DND-41 (cell line): ENCODE results near the gene ACER2.
"Not testable (repeated sequence)": the region's sequence is repeated elsewhere in the genome, so short reads cannot be mapped to it uniquely, and the experiment has no call there.

Source experiments
- ATAC-seq: fragments of 200-7000 bp; cut with Tn5 transposase; 3 replicates; pipeline ENCODE4 v1.9.1; 2021; ENCODE audit warnings: low read depth; ENCODE audit not compliant: insufficient read depth
- DNase-seq: peaks from one replicate; pipeline ENCODE4 v3.0.0-alpha.2; 2020
- H2AFZ ChIP-seq: 2 replicates; pipeline ENCODE4 v1.6.0; 2012; ENCODE audit warnings: low read depth, low read length
- H3K27ac ChIP-seq: 2 replicates; pipeline ENCODE4 v1.5.1; 2012; ENCODE audit warnings: low read length, inconsistent platforms
- H3K27me3 ChIP-seq: fragments of 200-600 bp; sonication (generic); 2 replicates; pipeline ENCODE4 v1.6.0; 2012; ENCODE audit warnings: low read length, mild to moderate bottlenecking, inconsistent platforms; ENCODE audit not compliant: insufficient read depth, poor library complexity
- H3K36me3 ChIP-seq: 2 replicates; pipeline ENCODE4 v1.5.1; 2012; ENCODE audit warnings: low read length, inconsistent platforms; ENCODE audit not compliant: insufficient read depth
- H3K4me1 ChIP-seq: 2 replicates; pipeline ENCODE4 v1.5.1; 2012; ENCODE audit warnings: mild to moderate bottlenecking, low read length; ENCODE audit not compliant: insufficient read depth
- H3K4me2 ChIP-seq: 2 replicates; pipeline ENCODE4 v1.6.0; 2012; ENCODE audit warnings: mild to moderate bottlenecking, moderate library complexity, low read length, inconsistent platforms; ENCODE audit not compliant: insufficient read depth
- H3K4me3 ChIP-seq, 2 experiments: fragments of 200-600 bp in 1 of 2; shearing (Covaris generic) in 1 of 2; 2 replicates each; pipeline ENCODE4 v1.5.1; 2012 to 2016; ENCODE audit warnings: inconsistent platforms in 2 of 2, low read length in 2 of 2, mild to moderate bottlenecking in 2 of 2, low read depth in 1 of 2, moderate library complexity in 1 of 2
- H3K79me2 ChIP-seq: 2 replicates; pipeline ENCODE4 v1.6.0; 2012; ENCODE audit warnings: low read length, inconsistent platforms; ENCODE audit not compliant: insufficient read depth
- H3K9ac ChIP-seq: 2 replicates; pipeline ENCODE4 v1.6.0; 2012; ENCODE audit warnings: low read depth, mild to moderate bottlenecking, inconsistent platforms, low read length, moderate library complexity
- H3K9me3 ChIP-seq: 2 replicates; pipeline ENCODE4 v1.5.1; 2012; ENCODE audit warnings: low read length, moderate library complexity, mild to moderate bottlenecking, inconsistent platforms; ENCODE audit not compliant: insufficient read depth, severe bottlenecking
- H4K20me1 ChIP-seq: 2 replicates; pipeline ENCODE4 v1.6.0; 2012; ENCODE audit warnings: low read length; ENCODE audit not compliant: insufficient read depth
- EZH2 ChIP-seq: IDR thresholded peaks from 3 replicates; pipeline ENCODE4 v1.6.1; 2012; ENCODE audit warnings: borderline replicate concordance, low read depth, mild to moderate bottlenecking, moderate library complexity, low read length, inconsistent platforms; ENCODE audit not compliant: severe bottlenecking
- TF ChIP-seq, protein P1 (sequence below): IDR thresholded peaks from 2 replicates; pipeline ENCODE4 v1.5.1; 2012; ENCODE audit warnings: borderline replicate concordance, low read length, moderate library complexity, mild to moderate bottlenecking; ENCODE audit not compliant: poor library complexity, severe bottlenecking; ENCODE audit errors: extremely low read depth

ACER2 gene

DNA sequence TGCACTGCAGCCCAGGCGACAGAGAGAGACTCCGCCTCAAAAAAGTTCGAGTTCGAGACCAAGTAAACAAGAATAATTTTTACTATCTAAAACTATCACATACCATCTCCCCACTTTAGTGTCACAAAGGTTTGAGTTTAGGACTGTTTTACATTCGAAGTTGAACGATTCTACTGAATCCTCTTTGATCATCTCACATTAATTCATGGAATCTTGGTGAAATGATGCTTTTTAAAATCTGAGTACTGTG is 28.1 kb upstream of the ACER2 start:
- peak overlapping the region; percentile 90 for H3K27ac ChIP-seq
- H3K27me3 ChIP-seq = no peaks in the 10 kb centered on the region
- H3K9me3 ChIP-seq = no peaks in the 10 kb centered on the region
- H2AFZ ChIP-seq = peak overlapping the region; percentile 72
- TF ChIP-seq, protein P1, sequence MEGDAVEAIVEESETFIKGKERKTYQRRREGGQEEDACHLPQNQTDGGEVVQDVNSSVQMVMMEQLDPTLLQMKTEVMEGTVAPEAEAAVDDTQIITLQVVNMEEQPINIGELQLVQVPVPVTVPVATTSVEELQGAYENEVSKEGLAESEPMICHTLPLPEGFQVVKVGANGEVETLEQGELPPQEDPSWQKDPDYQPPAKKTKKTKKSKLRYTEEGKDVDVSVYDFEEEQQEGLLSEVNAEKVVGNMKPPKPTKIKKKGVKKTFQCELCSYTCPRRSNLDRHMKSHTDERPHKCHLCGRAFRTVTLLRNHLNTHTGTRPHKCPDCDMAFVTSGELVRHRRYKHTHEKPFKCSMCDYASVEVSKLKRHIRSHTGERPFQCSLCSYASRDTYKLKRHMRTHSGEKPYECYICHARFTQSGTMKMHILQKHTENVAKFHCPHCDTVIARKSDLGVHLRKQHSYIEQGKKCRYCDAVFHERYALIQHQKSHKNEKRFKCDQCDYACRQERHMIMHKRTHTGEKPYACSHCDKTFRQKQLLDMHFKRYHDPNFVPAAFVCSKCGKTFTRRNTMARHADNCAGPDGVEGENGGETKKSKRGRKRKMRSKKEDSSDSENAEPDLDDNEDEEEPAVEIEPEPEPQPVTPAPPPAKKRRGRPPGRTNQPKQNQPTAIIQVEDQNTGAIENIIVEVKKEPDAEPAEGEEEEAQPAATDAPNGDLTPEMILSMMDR = no peak
- no peak for TF ChIP-seq EZH2
- peaks cover 40% of the 10 kb centered on the region for H3K36me3 ChIP-seq
- peaks cover 27% of the 10 kb centered on the region; the same call in 1 of the 2 replicates for H4K20me1 ChIP-seq
- ATAC-seq = no peak
- peaks cover 39% of the 10 kb centered on the region for H3K4me1 ChIP-seq
- peak overlapping the region; percentile 68 to 82 for H3K4me3 ChIP-seq
- H3K79me2 ChIP-seq = peaks cover 42% of the 10 kb centered on the region
- peak overlapping the region; percentile 81 for H3K9ac ChIP-seq
- H3K4me2 ChIP-seq = peak overlapping the region; percentile 81
- DNase-seq = no peak

GRCh38 chr9:19381656-19382055 is 27.2 kb upstream of the ACER2 start:
- Histone ChIP-seq H3K36me3 (peaks cover 31% of the 10 kb centered on the region), H3K9ac (no peak overlapping the region), H3K4me3 (no peak overlapping the region), H4K20me1 (peaks cover 27% of the 10 kb centered on the region; the same call in 1 of the 2 replicates), H3K27ac (no peak overlapping the region), H3K27me3 (no peaks in the 10 kb centered on the region), H3K79me2 (peaks cover 42% of the 10 kb centered on the region), H3K4me1 (peaks cover 39% of the 10 kb centered on the region), H3K9me3 (no peaks in the 10 kb centered on the region), H2AFZ (no peak overlapping the region), H3K4me2 (peak overlapping the region; percentile 81; the same call in 1 of the 2 replicates)
- TF ChIP-seq, protein P1 = no peak
- no peak for TF ChIP-seq EZH2
- DNase-seq = no peak
- ATAC-seq = no peak

- peaks cover 12% of the 10 kb centered on the region for H3K4me1 ChIP-seq
- not testable (repeated sequence) for ATAC-seq, H3K27ac ChIP-seq, H3K4me2 ChIP-seq, H3K9ac ChIP-seq, DNase-seq, H3K79me2 ChIP-seq, H3K36me3 ChIP-seq, H3K27me3 ChIP-seq, H3K9me3 ChIP-seq, H2AFZ ChIP-seq, H3K4me3 ChIP-seq, H4K20me1 ChIP-seq
Observed at GRCh38 chr9:19385212-19385611, 23.6 kb upstream of the ACER2 start.

DNA sequence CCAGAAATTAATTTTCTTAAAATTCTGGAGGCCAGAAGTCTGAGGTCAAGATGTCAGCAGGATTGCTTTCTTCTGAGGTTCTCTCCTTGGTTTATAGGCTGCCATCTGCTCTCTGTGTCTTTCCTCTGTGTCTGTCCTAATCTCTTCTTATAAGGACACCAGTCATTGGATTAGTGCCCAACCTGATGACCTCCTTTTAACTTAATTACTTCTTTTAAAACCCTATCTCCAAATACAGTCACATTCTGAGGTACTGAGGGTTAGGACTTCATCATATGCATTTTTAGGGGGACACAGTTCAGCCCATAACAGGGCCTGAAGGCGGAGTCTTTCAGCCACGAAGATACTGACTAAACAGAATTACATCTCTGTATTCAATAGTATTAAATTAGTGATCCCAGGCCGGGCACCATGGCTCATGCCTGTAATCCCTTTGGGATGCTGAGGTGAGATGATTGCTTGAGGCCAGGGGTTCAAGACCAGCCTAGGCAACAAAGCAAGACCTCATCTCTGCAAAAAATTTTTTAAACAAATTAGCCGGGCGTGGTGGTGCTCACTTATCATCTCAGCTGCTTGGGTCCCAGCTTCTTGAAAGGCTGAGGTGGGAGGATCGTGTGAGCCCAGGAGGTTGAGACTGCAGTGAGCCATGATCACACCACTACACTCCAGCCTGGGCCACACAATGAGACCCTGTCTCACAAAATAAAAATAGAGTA is 22.9 kb upstream of the ACER2 start:
- H3K9me3 ChIP-seq = no peaks in the 10 kb centered on the region
- H3K27me3 ChIP-seq = no peaks in the 10 kb centered on the region
- H3K79me2 ChIP-seq = peaks cover 4% of the 10 kb centered on the region
- H4K20me1 ChIP-seq = no peaks in the 10 kb centered on the region
- peaks cover 8% of the 10 kb centered on the region for H3K4me1 ChIP-seq
- no peak overlapping the region; the same call in 1 of the 2 replicates for H2AFZ ChIP-seq
- H3K4me2 ChIP-seq = no peak overlapping the region
- H3K27ac ChIP-seq = no peak overlapping the region
- ATAC-seq = no peak
- no peak for TF ChIP-seq EZH2
- TF ChIP-seq, protein P1 = no peak
- DNase-seq = no peak
- no peaks in the 10 kb centered on the region for H3K36me3 ChIP-seq
- no peak overlapping the region for H3K4me3 ChIP-seq
- no peak overlapping the region for H3K9ac ChIP-seq
